Suprapubic skin (tissue), 4 donors: ENCODE results near the gene ARSJ.

ENCODE experiments used
- CTCF ChIP-seq, 2 donors: fragments of 200-600 bp in 1 of 2; fragments of 450-650 bp in 1 of 2; sonication (generic) in 1 of 2; IDR thresholded peaks; one replicate each; pipeline ENCODE4 v1.5.1; 2016 to 2019; ENCODE audit warnings: antibody characterized with exemption in 2 of 2, mild to moderate bottlenecking in 1 of 2, moderate library complexity in 1 of 2
- POLR2A ChIP-seq, 2 donors: fragments of 450-650 bp; IDR thresholded peaks; one replicate each; pipeline ENCODE4 v1.6.1; 2017; ENCODE audit warnings: antibody characterized with exemption in 2 of 2, mild to moderate bottlenecking in 2 of 2, moderate library complexity in 2 of 2
- POLR2AphosphoS5 ChIP-seq, 3 donors: sonication (generic); formaldehyde crosslinking; IDR thresholded peaks; one replicate each; pipeline ENCODE4 v1.6.1; 2017; ENCODE audit warnings: antibody characterized with exemption in 3 of 3

- TF ChIP-seq POLR2A (IDR thresholded peaks at IDR 0.05), result no peak
- TF ChIP-seq POLR2AphosphoS5 (IDR thresholded peaks at IDR 0.05), result no peak
- no peak for TF ChIP-seq CTCF (IDR thresholded peaks at IDR 0.05)
These were observed 8.0 kb upstream of the ARSJ start for GRCh38 chr4:113987382-113987941.
